Measurements from ENCODE around the gene KCNJ15. TPM values are rescaled to one million over a fixed set of nuclear protein-coding genes. Genes with fewer than 3 reads are reported as not detected.
A peak's percentile ranks its signal among the peaks of the same experiment; 100 is the strongest.

The KCNJ15 gene
- total and polyA plus RNA-seq, 10 of the 15 experiments (the other 5 are each of a cell fraction or from before 2014, with no cell fraction given) = 0.05 to 2.7 (median 0.33) TPM; not detected in 6

DNA sequence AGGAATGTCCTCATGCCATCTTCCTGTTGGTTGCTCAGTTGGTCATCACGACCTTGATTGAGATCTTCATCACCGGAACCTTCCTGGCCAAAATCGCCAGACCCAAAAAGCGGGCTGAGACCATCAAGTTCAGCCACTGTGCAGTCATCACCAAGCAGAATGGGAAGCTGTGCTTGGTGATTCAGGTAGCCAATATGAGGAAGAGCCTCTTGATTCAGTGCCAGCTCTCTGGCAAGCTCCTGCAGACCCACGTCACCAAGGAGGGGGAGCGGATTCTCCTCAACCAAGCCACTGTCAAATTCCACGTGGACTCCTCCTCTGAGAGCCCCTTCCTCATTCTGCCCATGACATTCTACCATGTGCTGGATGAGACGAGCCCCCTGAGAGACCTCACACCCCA lies 42.9 kb downstream of the KCNJ15 start (continued):
- TF ChIP-seq, protein P1, sequence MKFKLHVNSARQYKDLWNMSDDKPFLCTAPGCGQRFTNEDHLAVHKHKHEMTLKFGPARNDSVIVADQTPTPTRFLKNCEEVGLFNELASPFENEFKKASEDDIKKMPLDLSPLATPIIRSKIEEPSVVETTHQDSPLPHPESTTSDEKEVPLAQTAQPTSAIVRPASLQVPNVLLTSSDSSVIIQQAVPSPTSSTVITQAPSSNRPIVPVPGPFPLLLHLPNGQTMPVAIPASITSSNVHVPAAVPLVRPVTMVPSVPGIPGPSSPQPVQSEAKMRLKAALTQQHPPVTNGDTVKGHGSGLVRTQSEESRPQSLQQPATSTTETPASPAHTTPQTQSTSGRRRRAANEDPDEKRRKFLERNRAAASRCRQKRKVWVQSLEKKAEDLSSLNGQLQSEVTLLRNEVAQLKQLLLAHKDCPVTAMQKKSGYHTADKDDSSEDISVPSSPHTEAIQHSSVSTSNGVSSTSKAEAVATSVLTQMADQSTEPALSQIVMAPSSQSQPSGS (IDR thresholded peaks at IDR 0.05; ENCODE audit: low read length) = no peak
- TF ChIP-seq MTA2 (IDR thresholded peaks at IDR 0.05; ENCODE audit: low read depth) (no peak), TARDBP (IDR thresholded peaks at IDR 0.05; ENCODE audit: borderline replicate concordance) (no peak), SUPT20H (IDR thresholded peaks at IDR 0.05; ENCODE audit: borderline replicate concordance, control insufficient read depth, low read depth, low read length) (no peak), LARP7 (IDR thresholded peaks at IDR 0.05) (no peak), POLR2AphosphoS5 (IDR thresholded peaks at IDR 0.05; ENCODE audit: low read length) (no peak), EED (IDR thresholded peaks at IDR 0.05; ENCODE audit: low read depth) (no peak)

DNA sequence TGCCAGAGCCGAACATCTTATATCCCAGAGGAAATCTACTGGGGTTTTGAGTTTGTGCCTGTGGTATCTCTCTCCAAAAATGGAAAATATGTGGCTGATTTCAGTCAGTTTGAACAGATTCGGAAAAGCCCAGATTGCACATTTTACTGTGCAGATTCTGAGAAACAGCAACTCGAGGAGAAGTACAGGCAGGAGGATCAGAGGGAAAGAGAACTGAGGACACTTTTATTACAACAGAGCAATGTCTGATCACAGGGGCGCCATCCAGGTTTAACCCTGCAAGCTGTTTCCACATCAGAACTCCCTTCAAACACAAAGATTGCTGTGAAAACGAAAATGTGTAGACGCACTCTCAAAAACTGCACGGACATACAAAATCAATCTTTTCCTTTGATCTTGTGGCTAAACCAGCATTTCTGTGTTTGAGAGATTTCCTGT lies 43.4 kb downstream of the KCNJ15 start:
- POLR2A ChIA-PET = no interaction called here
- no peaks in the 10 kb centered on the region for H3K79me2 ChIP-seq (ENCODE audit: control insufficient read depth, insufficient read depth, low read length)
- RAD21 ChIA-PET (ENCODE audit: unreplicated experiment) = interaction anchor here (0.6 to 0.7 kb wide), 2 partner anchors 30 to 81 kb away, joined by 3 read pairs; no protein-coding TSS in a partner anchor
- 39% methylated on average over 7 of the region's 7 CpGs for WGBS (ENCODE audit: insufficient coverage, insufficient replicate concordance, low lambda C conversion rate, missing lambda C conversion rate)
- H3K27me3 ChIP-seq (replicated peaks in 1 of 2; ENCODE audit: control insufficient read depth in 2 of 2, insufficient read depth in 2 of 2, low read length in 1 of 2) = no peaks in the 10 kb centered on the region
- no peak overlapping the region for H3K4me3 ChIP-seq
- H2AFZ ChIP-seq (ENCODE audit: control insufficient read depth, low read depth, low read length) = no peak overlapping the region
- H3K27ac ChIP-seq (ENCODE audit: control insufficient read depth, insufficient read depth) = no peak overlapping the region
- FAIRE-seq (no peak), ATAC-seq (peak; percentile 36), DNase-seq (ENCODE audit: low read depth, low spot score) (no peak)
- SMC1A ChIA-PET (ENCODE audit: uncharacterized antibody, unreplicated experiment) = interaction anchor here (1.0 to 2.0 kb wide), 4 partner anchors 9 to 65 kb away, joined by 3 to 5 read pairs (median 4); no protein-coding TSS in a partner anchor
- H3K9me3 ChIP-seq (replicated peaks; ENCODE audit: control insufficient read depth, insufficient read depth, low read length) = no peaks in the 10 kb centered on the region
- no TSS peak for BruUV-seq (replicated peaks)
- no peak overlapping the region for H3K4me2 ChIP-seq (ENCODE audit: control insufficient read depth, insufficient read depth)
- no peaks in the 10 kb centered on the region for H4K20me1 ChIP-seq (ENCODE audit: control insufficient read depth, insufficient read depth)
- H3K36me3 ChIP-seq (ENCODE audit: control insufficient read depth in 2 of 2, insufficient read depth in 2 of 2, low read length in 1 of 2) = no peaks in the 10 kb centered on the region
- H3K9ac ChIP-seq (ENCODE audit: control insufficient read depth, insufficient read depth, low read length) = no peak overlapping the region
- intact Hi-C loops (cut with micrococcal nuclease; ENCODE audit: unreplicated experiment) = no loop called here
- CTCF ChIA-PET = interaction anchor here (1.4 to 1.5 kb wide), 3 partner anchors 13 to 52 kb away, joined by 3 to 5 read pairs (median 4); no protein-coding TSS in a partner anchor
- in situ Hi-C loops (cut with MboI) = no loop called here
- H3K4me1 ChIP-seq (ENCODE audit: control insufficient read depth, insufficient read depth, low read length) = no peaks in the 10 kb centered on the region
- TF ChIP-seq, protein P2, sequence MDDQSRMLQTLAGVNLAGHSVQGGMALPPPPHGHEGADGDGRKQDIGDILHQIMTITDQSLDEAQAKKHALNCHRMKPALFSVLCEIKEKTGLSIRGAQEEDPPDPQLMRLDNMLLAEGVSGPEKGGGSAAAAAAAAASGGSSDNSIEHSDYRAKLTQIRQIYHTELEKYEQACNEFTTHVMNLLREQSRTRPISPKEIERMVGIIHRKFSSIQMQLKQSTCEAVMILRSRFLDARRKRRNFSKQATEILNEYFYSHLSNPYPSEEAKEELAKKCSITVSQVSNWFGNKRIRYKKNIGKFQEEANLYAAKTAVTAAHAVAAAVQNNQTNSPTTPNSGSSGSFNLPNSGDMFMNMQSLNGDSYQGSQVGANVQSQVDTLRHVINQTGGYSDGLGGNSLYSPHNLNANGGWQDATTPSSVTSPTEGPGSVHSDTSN (IDR thresholded peaks at IDR 0.05; ENCODE audit: insufficient replicate concordance, low read depth, low read length) = no peak
- TF ChIP-seq, protein P3, sequence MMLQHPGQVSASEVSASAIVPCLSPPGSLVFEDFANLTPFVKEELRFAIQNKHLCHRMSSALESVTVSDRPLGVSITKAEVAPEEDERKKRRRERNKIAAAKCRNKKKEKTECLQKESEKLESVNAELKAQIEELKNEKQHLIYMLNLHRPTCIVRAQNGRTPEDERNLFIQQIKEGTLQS (IDR thresholded peaks at IDR 0.05; ENCODE audit: borderline replicate concordance, extremely low read depth, low read depth, low read length) = no peak
- TF ChIP-seq, protein P4, sequence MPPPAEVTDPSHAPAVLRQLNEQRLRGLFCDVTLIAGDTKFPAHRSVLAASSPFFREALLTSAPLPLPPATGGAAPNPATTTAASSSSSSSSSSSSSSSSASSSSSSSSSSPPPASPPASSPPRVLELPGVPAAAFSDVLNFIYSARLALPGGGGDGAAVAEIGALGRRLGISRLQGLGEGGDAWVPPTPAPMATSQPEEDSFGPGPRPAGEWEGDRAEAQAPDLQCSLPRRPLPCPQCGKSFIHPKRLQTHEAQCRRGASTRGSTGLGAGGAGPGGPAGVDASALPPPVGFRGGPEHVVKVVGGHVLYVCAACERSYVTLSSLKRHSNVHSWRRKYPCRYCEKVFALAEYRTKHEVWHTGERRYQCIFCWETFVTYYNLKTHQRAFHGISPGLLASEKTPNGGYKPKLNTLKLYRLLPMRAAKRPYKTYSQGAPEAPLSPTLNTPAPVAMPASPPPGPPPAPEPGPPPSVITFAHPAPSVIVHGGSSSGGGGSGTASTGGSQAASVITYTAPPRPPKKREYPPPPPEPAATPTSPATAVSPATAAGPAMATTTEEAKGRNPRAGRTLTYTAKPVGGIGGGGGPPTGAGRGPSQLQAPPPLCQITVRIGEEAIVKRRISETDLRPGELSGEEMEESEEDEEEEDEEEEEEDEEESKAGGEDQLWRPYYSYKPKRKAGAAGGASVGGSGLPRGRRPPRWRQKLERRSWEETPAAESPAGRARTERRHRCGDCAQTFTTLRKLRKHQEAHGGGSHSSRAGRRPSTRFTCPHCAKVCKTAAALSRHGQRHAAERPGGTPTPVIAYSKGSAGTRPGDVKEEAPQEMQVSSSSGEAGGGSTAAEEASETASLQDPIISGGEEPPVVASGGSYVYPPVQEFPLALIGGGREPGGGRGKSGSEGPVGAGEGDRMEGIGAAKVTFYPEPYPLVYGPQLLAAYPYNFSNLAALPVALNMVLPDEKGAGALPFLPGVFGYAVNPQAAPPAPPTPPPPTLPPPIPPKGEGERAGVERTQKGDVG (CRISPR knock-in tag; IDR thresholded peaks at IDR 0.05) = no peak
- TF ChIP-seq ZZZ3 (IDR thresholded peaks at IDR 0.05; ENCODE audit: control insufficient read depth, insufficient read length, low read depth) (no peak), POU2F2 (IDR thresholded peaks at IDR 0.05; ENCODE audit: borderline replicate concordance, low read depth, low read length) (no peak), YBX1 (IDR thresholded peaks at IDR 0.05) (no peak), MYC (IDR thresholded peaks at IDR 0.05; ENCODE audit: insufficient read depth, insufficient read length, insufficient replicate concordance, low read length, severe bottlenecking) (no peak)
- TF ChIP-seq, protein P5, sequence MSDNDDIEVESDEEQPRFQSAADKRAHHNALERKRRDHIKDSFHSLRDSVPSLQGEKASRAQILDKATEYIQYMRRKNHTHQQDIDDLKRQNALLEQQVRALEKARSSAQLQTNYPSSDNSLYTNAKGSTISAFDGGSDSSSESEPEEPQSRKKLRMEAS (IDR thresholded peaks at IDR 0.05; ENCODE audit: low read depth, low read length) = no peak

Data from GM12878 (cell line).